CD4-positive, alpha-beta T cell treated with Interleukin-2 at 100 ng/mL for 4 hours (primary cell): ENCODE results near the gene TGM5.
"Not testable (repeated sequence)": the region's sequence is repeated elsewhere in the genome, so short reads cannot be mapped to it uniquely, and the experiment has no call there.

Source experiments
- DNase-seq: peaks from one replicate; pipeline ENCODE4 v3.0.0-alpha.2; 2020; ENCODE audit warnings: low spot score

TGM5 gene, protein sequence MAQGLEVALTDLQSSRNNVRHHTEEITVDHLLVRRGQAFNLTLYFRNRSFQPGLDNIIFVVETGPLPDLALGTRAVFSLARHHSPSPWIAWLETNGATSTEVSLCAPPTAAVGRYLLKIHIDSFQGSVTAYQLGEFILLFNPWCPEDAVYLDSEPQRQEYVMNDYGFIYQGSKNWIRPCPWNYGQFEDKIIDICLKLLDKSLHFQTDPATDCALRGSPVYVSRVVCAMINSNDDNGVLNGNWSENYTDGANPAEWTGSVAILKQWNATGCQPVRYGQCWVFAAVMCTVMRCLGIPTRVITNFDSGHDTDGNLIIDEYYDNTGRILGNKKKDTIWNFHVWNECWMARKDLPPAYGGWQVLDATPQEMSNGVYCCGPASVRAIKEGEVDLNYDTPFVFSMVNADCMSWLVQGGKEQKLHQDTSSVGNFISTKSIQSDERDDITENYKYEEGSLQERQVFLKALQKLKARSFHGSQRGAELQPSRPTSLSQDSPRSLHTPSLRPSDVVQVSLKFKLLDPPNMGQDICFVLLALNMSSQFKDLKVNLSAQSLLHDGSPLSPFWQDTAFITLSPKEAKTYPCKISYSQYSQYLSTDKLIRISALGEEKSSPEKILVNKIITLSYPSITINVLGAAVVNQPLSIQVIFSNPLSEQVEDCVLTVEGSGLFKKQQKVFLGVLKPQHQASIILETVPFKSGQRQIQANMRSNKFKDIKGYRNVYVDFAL

GRCh38 chr15:43266834-43267233, at the start of gene TGM5:
TSS of gene TGM5 (minus strand) at chr15:43266928. CDS start at chr15:43266849, 79 bp downstream.
- DNase-seq, result no peak

DNA sequence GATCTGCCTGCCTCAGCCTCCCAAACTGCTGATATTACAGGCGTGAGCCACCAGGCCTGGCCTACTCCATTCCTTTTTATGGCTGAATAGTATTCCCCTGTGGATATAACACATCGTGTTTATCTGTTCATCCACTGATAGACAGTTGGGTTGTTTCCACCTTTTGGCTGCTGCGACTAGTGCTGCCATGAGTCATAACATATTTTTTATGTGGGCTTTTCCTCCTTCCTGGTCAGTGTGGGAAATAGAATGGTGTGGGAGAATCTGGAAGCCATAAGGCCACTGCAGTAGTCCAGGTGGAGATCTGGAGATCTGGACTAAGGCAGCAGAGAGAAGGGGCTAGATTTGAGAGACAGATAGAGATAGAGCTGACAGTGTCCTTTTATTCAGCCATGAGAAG, 47.4 kb upstream of the TGM5 start:
- DNase-seq, result no peak

DNA sequence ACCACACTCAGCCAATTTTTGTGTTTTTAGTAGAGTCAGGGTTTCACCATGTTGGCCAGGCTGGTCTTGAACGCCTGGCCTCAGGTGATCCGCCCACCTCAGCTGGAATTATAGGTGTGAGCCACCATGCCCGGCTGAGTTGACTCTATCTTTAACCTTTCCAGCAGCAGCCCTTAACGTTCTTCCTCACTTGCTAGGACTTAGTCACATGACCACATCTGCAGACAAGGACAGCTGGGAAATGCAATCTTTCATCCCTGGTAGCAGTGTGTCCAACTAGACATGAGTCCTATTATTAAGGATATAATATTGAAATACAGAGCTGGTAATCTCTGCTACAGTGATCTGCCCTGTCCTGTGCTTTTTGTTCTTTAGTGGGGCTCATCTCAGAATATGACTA, 45.6 kb upstream of the TGM5 start:
- no peak for DNase-seq

- DNase-seq, result no peak
Measured at GRCh38 chr15:43302205-43302817, 35.6 kb upstream of the TGM5 start, which contains the start of gene TGM7. TSS of gene TGM7 (minus strand) at chr15:43302255.

DNA sequence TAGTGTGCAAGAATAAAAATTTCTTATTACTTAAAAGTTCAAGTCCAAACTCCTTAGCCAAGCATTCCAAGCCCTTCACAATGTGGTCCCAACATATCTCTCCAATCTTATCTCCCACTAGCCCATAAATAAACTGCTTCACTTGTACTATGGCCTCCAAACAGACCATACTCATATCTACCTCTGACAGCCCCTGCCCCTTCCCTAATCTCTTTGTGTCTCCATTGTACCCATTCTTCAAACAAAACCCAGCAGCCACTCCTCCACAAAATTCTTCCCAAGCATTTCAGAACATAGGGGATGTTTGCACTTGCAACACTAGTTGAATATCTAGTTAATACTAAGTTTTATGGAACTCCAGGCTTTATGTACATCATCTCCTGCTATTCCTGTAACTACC, 33.2 kb upstream of the TGM5 start:
- no peak for DNase-seq

DNA sequence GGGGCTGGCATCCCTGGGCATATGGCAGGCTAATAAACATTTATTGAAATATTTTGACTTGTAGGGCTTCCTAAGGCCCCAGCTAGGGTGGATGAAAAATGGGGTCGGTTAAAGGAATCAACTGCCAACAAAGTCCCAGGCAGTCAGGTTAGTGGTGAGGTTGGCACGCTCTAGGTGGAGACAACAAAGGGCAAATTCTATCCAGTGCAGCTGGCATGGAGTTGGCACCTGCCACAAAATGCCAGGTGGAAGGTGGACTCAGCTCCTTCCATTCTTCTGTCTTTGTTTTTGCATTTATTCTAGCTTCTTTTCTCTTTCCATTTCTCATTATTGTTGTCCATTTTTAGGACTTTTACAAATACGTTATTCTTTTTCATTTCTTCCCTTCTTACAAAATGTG, 32.7 kb upstream of the TGM5 start:
- DNase-seq, result no peak

DNA sequence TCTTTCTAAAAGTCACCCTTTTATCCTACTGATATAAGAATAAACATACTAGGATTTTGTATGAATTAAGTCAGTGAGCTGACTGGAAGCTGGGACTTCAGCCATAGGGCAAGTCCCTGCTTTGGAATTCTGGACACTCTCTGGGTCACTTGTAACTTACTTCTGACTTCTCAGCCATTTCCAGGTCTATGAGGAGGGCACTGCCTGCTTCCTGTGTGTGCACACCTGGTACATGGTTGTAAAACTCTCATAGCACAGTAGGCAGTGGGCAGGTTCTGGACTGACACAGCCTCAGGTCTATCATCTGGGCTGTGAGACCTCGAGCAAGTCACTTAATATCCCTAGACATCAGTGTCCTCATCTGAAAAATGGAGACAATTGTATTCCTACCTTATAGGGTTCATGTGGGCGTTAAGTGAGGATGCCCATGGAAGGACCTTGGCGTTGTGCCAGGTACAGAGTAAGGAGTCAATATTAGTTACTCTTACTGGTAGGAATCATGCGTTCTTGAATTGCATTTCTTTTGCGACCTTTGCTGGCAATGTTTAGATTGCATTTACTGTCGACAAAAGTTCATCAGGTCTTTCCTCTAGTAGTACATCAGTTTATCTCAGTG, 27.5 kb upstream of the TGM5 start:
- DNase-seq, result no peak

DNA sequence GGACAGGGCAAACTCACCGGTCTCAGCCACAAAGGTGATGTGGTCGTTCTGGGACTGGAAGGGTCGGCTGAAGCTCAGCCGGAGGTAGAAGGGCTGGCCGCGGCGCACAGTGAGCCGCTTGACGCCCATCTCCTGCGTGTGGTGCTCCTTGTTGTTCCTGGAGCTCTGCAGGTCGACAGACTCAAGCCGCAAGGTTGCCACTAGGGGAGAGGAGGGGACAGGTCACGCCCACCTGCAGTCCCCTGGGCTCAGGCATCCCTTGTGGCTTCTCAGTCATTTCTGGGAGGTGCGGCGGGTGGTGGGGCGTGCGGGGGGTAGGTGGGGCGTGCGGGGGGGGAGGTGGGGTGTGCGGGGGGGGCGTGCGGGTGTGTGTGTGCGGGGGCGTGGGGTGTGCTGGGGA, 26.7 kb upstream of the TGM5 start:
- DNase-seq, result no peak

- no peak for DNase-seq
Measured at GRCh38 chr15:43292375-43293078, 25.8 kb upstream of the TGM5 start.

GRCh38 chr15:43289656-43290055, 22.9 kb upstream of the TGM5 start:
- not testable (repeated sequence) for DNase-seq

GRCh38 chr15:43287254-43287653, 20.5 kb upstream of the TGM5 start:
- no peak for DNase-seq

- DNase-seq, result no peak
Measured at GRCh38 chr15:43286074-43286473, 19.3 kb upstream of the TGM5 start.

- DNase-seq, result peak; percentile 73
Measured at GRCh38 chr15:43285609-43286037, 18.9 kb upstream of the TGM5 start.

DNA sequence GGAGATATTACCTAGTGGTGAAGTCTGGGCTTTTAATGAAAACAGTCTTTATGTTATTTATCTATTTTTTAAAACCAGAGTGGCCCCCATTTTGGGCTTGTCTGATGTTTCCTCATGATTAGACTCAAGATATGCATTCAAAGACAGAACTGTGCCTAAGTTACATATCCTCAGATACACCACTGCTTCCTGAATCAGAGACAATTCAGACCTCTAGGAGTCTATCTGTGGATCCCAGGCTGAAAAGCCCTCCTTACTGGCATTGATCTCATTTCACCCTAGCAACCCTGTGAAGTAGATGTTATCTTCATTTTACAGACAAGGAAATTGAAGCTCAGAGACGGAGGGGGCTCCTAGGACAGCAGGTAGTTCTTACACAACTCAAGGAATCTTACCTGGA, 16.8 kb upstream of the TGM5 start:
- no peak for DNase-seq

DNA sequence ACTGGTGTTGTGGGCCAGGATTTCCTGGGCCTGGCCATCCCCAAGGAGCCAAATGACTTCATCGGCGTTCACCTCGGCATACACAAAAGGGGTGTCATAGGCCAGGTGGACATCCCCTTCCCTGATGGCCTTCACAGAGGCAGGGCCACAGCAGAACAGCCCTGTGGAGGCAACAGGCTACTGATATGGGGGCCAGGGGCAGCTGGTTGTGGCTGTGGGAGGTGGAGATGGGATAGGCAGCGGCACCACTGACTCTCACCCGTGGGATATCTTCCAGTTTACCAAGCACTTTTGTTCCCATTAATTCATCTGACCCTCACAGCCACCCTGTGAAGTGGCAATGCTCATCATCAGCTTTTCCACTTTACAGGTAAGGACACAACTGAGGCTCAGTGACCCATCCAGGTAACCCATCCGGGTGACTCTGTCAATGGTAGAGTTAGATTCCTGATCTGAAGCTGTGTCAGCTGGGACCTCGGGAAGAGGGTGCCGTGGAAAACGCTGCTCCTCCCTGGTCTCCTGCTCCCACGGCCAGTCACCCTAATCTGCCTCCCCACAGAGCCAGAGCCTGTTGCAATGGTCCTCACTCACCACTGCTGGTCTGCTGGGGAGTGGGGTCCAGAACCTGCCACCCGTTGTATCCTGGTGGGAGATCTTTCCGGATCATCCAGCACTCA, 15.3 kb upstream of the TGM5 start:
- no peak for DNase-seq

DNA sequence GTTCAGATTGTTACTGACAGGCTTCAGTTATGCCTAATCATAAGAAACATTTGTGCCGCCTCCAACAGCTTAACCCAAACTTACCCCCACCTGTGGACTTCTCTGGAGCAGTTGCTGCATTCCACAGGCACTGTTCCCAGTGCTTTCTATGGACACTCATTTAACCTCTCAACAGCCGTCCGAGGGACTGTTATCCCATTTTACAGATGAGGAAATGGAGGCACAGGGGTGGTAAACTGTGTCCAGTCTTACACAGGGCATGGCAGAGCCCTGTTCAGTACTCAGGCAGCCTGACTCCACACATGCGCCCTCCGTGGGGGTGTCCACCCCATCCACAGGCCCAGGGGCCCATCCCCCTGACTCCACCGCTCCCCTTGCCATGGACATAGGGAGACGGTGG, 14.3 kb upstream of the TGM5 start:
- DNase-seq, result no peak

- DNase-seq, result no peak
Measured at GRCh38 chr15:43279496-43279895, 12.8 kb upstream of the TGM5 start.

DNA sequence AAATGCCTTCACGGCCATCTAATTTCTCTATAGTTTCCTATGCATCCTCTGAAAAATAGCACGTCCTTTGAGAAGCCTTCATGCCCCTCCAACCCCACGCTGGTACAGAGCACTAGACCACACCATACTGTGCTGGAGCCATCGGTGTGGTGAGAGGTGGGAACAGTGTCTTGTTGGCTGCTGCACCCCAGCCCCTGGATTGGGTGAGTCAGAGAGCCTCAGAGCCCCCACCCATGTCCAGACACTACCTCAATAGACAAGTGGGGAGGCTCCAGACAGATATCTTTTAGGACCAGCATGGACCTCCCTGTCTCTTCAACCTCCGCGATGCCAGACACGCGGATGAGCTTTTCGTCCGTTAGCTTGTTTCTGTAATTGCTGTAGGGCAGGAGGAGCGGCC, 12.1 kb upstream of the TGM5 start:
- no peak for DNase-seq

DNA sequence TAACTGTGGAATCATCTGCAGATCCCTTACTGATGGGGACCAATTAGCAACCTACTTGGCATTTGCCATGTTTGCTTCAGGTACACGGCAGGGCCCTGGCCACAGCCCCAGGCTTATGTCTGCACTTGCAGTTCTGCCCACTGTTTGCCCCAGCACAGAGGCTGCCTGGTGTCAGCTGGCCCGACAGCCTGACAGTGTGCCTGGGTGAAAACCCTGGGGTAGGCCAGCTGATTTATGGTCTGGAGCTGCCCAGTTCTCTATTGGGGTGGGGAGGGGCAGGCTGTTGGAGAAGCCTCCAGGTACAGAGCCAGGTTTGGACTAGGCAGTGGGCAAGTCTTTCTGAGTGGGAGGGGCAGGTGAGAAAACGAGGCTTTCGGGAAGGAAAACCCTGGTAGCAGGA, 11.2 kb upstream of the TGM5 start:
- no peak for DNase-seq

GRCh38 chr15:43277231-43277823, 10.6 kb upstream of the TGM5 start:
- DNase-seq, result no peak
